HEK293 (cell line): ENCODE measurements around the gene TRDMT1.

Experiments used
- CTCF ChIA-PET: fragments of 350-600 bp; formaldehyde crosslinking; extraction: SDS; loops from one replicate; lab custom pipeline; 2021; ENCODE audit warnings: antibody characterized with exemption; lab: Yijun Ruan, JAX
- POLR2A ChIA-PET: fragments of 300-600 bp; formaldehyde crosslinking; extraction: SDS; loops from one replicate; lab custom pipeline; 2020; ENCODE audit warnings: antibody characterized with exemption, inconsistent platforms; lab: Yijun Ruan, JAX
- H3K27ac ChIP-seq: fragments of 200-500 bp; sonication (Bioruptor generic); 2 replicates; pipeline ENCODE4 v1.5.1; 2014; ENCODE audit warnings: low read depth, low read length, control low read depth, inconsistent platforms; ENCODE audit errors: extremely low read depth
- H3K36me3 ChIP-seq, 2 experiments: fragments of 200-500 bp in 1 of 2; sonication (Bioruptor generic) in 1 of 2; 1 replicate in 1 of 2; 2 replicates in 1 of 2; pipeline ENCODE4 v1.5.1; 2014 to 2017; ENCODE audit warnings: inconsistent platforms in 2 of 2, low read length in 2 of 2; ENCODE audit not compliant: control insufficient read depth in 2 of 2, insufficient read depth in 1 of 2
- H3K4me1 ChIP-seq: fragments of 200-500 bp; sonication (Bioruptor generic); 2 replicates; pipeline ENCODE4 v1.5.1; 2014; ENCODE audit warnings: mild to moderate bottlenecking, low read length, inconsistent platforms; ENCODE audit not compliant: control insufficient read depth, insufficient read depth
- H3K4me3 ChIP-seq: 2 replicates; pipeline ENCODE4 v1.5.1; 2011; ENCODE audit warnings: low read depth, mild to moderate bottlenecking, control low read depth, low read length, moderate library complexity
- H3K9me3 ChIP-seq: fragments of 200-500 bp; sonication (Bioruptor generic); 2 replicates; pipeline ENCODE4 v1.5.1; 2014; ENCODE audit warnings: low read depth, low read length, inconsistent platforms; ENCODE audit not compliant: control insufficient read depth, insufficient read depth
- GFI1B ChIP-seq: fragments of 450-650 bp; formaldehyde crosslinking; IDR thresholded peaks from 2 replicates; pipeline ENCODE4 v1.5.1; 2016; ENCODE audit warnings: missing biosample characterization, missing genetic modification characterization
- KLF1 ChIP-seq: fragments of 450-650 bp; formaldehyde crosslinking; IDR thresholded peaks from 2 replicates; pipeline ENCODE4 v1.5.1; 2016; ENCODE audit warnings: missing biosample characterization, missing genetic modification characterization
- KLF10 ChIP-seq: fragments of 450-650 bp; IDR thresholded peaks from 2 replicates; pipeline ENCODE4 v1.5.1; 2018; ENCODE audit warnings: missing biosample characterization, mild to moderate bottlenecking, missing genetic modification characterization
- KLF16 ChIP-seq: fragments of 450-650 bp; formaldehyde crosslinking; IDR thresholded peaks from 2 replicates; pipeline ENCODE4 v1.5.1; 2017; ENCODE audit warnings: missing biosample characterization, missing genetic modification characterization
- SALL2 ChIP-seq: fragments of 450-650 bp; formaldehyde crosslinking; IDR thresholded peaks from 2 replicates; pipeline ENCODE4 v1.5.0; 2017; ENCODE audit warnings: missing biosample characterization, mild to moderate bottlenecking, missing genetic modification characterization, borderline replicate concordance
- SCRT1 ChIP-seq: fragments of 450-650 bp; formaldehyde crosslinking; IDR thresholded peaks from 2 replicates; pipeline ENCODE4 v1.5.1; 2016; ENCODE audit warnings: missing biosample characterization, missing genetic modification characterization, borderline replicate concordance
- SCRT2 ChIP-seq: fragments of 450-650 bp; formaldehyde crosslinking; IDR thresholded peaks from 2 replicates; pipeline ENCODE4 v1.5.1; 2016; ENCODE audit warnings: missing biosample characterization, missing genetic modification characterization
- SETDB1 ChIP-seq: IDR thresholded peaks from one replicate; pipeline ENCODE4 v1.6.1; 2017; ENCODE audit warnings: mild to moderate bottlenecking, low read length, moderate library complexity, mixed read lengths; ENCODE audit not compliant: insufficient read length
- ZBTB17 ChIP-seq: fragments of 450-650 bp; formaldehyde crosslinking; IDR thresholded peaks from 2 replicates; pipeline ENCODE4 v1.5.1; 2016; ENCODE audit warnings: missing biosample characterization, missing genetic modification characterization
- ZNF157 ChIP-seq: fragments of 450-650 bp; formaldehyde crosslinking; IDR thresholded peaks from 2 replicates; pipeline ENCODE4 v1.5.1; 2016; ENCODE audit warnings: missing biosample characterization, missing genetic modification characterization
- ZNF169 ChIP-seq: fragments of 450-650 bp; formaldehyde crosslinking; IDR thresholded peaks from 2 replicates; pipeline ENCODE4 v1.5.1; 2016; ENCODE audit warnings: missing biosample characterization, missing genetic modification characterization
- ZNF311 ChIP-seq: fragments of 450-650 bp; formaldehyde crosslinking; IDR thresholded peaks from 2 replicates; pipeline ENCODE4 v1.5.1; 2017; ENCODE audit warnings: missing biosample characterization, missing genetic modification characterization, borderline replicate concordance
- ZNF341 ChIP-seq: fragments of 450-650 bp; formaldehyde crosslinking; IDR thresholded peaks from 2 replicates; pipeline ENCODE4; 2016; ENCODE audit warnings: low read depth, missing biosample characterization, missing genetic modification characterization
- ZNF398 ChIP-seq: fragments of 450-650 bp; formaldehyde crosslinking; IDR thresholded peaks from 2 replicates; pipeline ENCODE4 v1.5.1; 2017; ENCODE audit warnings: missing biosample characterization, missing genetic modification characterization
- ZNF544 ChIP-seq: fragments of 450-650 bp; formaldehyde crosslinking; IDR thresholded peaks from 2 replicates; pipeline ENCODE4 v1.5.0; 2017; ENCODE audit warnings: missing biosample characterization, missing genetic modification characterization
- ZNF549 ChIP-seq: fragments of 450-650 bp; IDR thresholded peaks from 2 replicates; pipeline ENCODE4 v1.5.1; 2018; ENCODE audit warnings: missing biosample characterization, missing genetic modification characterization, mild to moderate bottlenecking, inconsistent platforms, moderate library complexity
- ZNF561 ChIP-seq: fragments of 450-650 bp; IDR thresholded peaks from 2 replicates; pipeline ENCODE4 v1.5.1; 2018; ENCODE audit warnings: missing biosample characterization, missing genetic modification characterization, borderline replicate concordance
- ZNF704 ChIP-seq: fragments of 450-650 bp; formaldehyde crosslinking; IDR thresholded peaks from 2 replicates; pipeline ENCODE4 v1.5.1; 2016; ENCODE audit warnings: missing biosample characterization, missing genetic modification characterization
- ZNF76 ChIP-seq: fragments of 450-650 bp; formaldehyde crosslinking; IDR thresholded peaks from 2 replicates; pipeline ENCODE4; 2016; ENCODE audit warnings: low read depth, missing biosample characterization, missing genetic modification characterization, borderline replicate concordance
- ZNF837 ChIP-seq: fragments of 450-650 bp; formaldehyde crosslinking; IDR thresholded peaks from 2 replicates; pipeline ENCODE4 v1.5.1; 2016; ENCODE audit warnings: missing biosample characterization, missing genetic modification characterization
- ZSCAN5A ChIP-seq: fragments of 450-650 bp; formaldehyde crosslinking; IDR thresholded peaks from 2 replicates; pipeline ENCODE4 v1.5.1; 2016; ENCODE audit warnings: missing biosample characterization, missing genetic modification characterization
- TF ChIP-seq, protein P1 (sequence below): fragments of 450-650 bp; formaldehyde crosslinking; IDR thresholded peaks from 2 replicates; pipeline ENCODE4 v1.5.1; 2016; ENCODE audit warnings: missing biosample characterization, missing genetic modification characterization

The TRDMT1 gene

GRCh38 chr10:17174626-17175025 is 26.8 kb downstream of the TRDMT1 start:
- Histone ChIP-seq H3K4me1 (no peaks in the 10 kb centered on the region), H3K9me3 (no peaks in the 10 kb centered on the region), H3K4me3 (no peak overlapping the region)
- CTCF ChIA-PET = no interaction called here
- TF ChIP-seq ZNF549 (tag by site-specific recombination) (no peak), ZNF169 (tag by site-specific recombination) (no peak), ZNF311 (tag by site-specific recombination) (no peak), ZNF837 (tag by site-specific recombination) (no peak), ZSCAN5A (no peak), ZNF398 (tag by site-specific recombination) (no peak), KLF10 (tag by site-specific recombination) (no peak)
- TF ChIP-seq, protein P1, sequence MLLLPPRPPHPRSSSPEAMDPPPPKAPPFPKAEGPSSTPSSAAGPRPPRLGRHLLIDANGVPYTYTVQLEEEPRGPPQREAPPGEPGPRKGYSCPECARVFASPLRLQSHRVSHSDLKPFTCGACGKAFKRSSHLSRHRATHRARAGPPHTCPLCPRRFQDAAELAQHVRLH = no peak
- TF ChIP-seq, all 188 proteins: peak for 0
- POLR2A ChIA-PET = interaction anchor here (1.3 kb wide), 1 partner anchor 55 kb away, joined by 3 read pairs; no protein-coding TSS in a partner anchor
- no peaks in the 10 kb centered on the region for H3K36me3 ChIP-seq
- H3K27ac ChIP-seq = no peak overlapping the region

DNA sequence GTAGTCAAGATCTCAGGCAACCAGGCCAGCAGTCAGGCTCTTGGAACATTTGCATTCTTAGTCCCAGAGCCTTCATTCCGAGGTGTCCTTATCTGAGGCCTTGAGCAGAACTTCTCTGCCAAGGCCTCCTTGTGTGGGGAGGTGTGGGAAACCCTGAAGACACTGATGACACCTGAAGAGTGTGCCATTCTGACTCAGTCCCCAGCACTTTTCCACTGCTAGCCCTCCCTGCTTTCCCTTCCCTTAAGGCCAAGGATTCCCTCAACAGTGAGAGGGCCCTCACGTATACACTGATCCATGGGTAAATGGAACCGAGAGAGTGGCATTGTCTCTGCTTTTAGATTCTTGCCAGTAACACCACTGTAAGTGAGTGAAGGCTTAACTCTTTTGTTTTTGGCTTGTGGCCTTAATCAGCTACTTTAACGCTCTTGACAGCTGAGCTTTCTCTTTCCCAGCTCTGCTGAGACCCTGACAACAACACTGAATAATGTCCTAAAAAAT is 30.3 kb downstream of the TRDMT1 start:
- H3K36me3 ChIP-seq = no peaks in the 10 kb centered on the region
- TF ChIP-seq SCRT1 (0 out of 2 replicates have a peak, but pooled peaks have one; percentile 17), SCRT2 (peak; percentile 79), ZNF561 (no peak)
- TF ChIP-seq, all 188 proteins: peak for 2
- POLR2A ChIA-PET = no interaction called here
- Histone ChIP-seq H3K9me3 (no peaks in the 10 kb centered on the region), H3K4me3 (no peak overlapping the region), H3K27ac (no peak overlapping the region), H3K4me1 (no peaks in the 10 kb centered on the region)
- CTCF ChIA-PET = no interaction called here

- no peaks in the 10 kb centered on the region for H3K4me1 ChIP-seq
- no peaks in the 10 kb centered on the region for H3K9me3 ChIP-seq
- H3K4me3 ChIP-seq = no peak overlapping the region
- TF ChIP-seq ZNF561 (no peak), SETDB1 (no peak), KLF16 (no peak), ZNF76 (no peak), ZBTB17 (no peak), SCRT2 (no peak), ZNF544 (tag by site-specific recombination) (no peak), KLF1 (tag by site-specific recombination) (no peak), ZNF704 (tag by site-specific recombination) (no peak), GFI1B (tag by site-specific recombination) (no peak), ZNF157 (tag by site-specific recombination) (no peak), ZNF341 (no peak), SALL2 (tag by site-specific recombination) (no peak)
- no peak overlapping the region for H3K27ac ChIP-seq
- CTCF ChIA-PET = no interaction called here
- POLR2A ChIA-PET = no interaction called here
- H3K36me3 ChIP-seq = no peaks in the 10 kb centered on the region
Observed at GRCh38 chr10:17169803-17170202, 31.7 kb downstream of the TRDMT1 start.
